ENCODE data around the gene MRPL3. TPM values are rescaled to one million over a fixed set of nuclear protein-coding genes. Genes with fewer than 3 reads are reported as not detected.

Gene MRPL3
- total RNA-seq, result 130 and 135 TPM in 2 replicates
- 45.9 TPM for polyA plus RNA-seq (2012)

GRCh38 chr3:131502530-131503319 is at the start of gene MRPL3:
Gene MRPL3, minus strand, starts transcription at chr3:131502971. Its CDS starts 150 bp downstream, at chr3:131502821.
- peak; percentile 92 for DNase-seq (ENCODE audit: low read depth)

GRCh38 chr3:131551761-131552160 is 49.0 kb upstream of the MRPL3 start:
- no peak for DNase-seq (ENCODE audit: low read depth)

GRCh38 chr3:131550562-131551465 is 48.0 kb upstream of the MRPL3 start:
- no peak for DNase-seq (ENCODE audit: low read depth)

- DNase-seq (ENCODE audit: low read depth), result no peak
These were observed 46.6 kb upstream of the MRPL3 start for GRCh38 chr3:131549340-131549739.

GRCh38 chr3:131547585-131547984 is 44.8 kb upstream of the MRPL3 start:
- DNase-seq (ENCODE audit: low read depth), result no peak

- no peak for DNase-seq (ENCODE audit: low read depth)
These were observed 43.7 kb upstream of the MRPL3 start for GRCh38 chr3:131546441-131546840.

GRCh38 chr3:131544557-131544956 is 41.8 kb upstream of the MRPL3 start:
- no peak for DNase-seq (ENCODE audit: low read depth)

GRCh38 chr3:131543714-131544113 is 40.9 kb upstream of the MRPL3 start:
- peak; percentile 77 for DNase-seq (ENCODE audit: low read depth)

GRCh38 chr3:131541288-131541687 is 38.5 kb upstream of the MRPL3 start:
- no peak for DNase-seq (ENCODE audit: low read depth)

- DNase-seq (ENCODE audit: low read depth), result no peak
These were observed 38.0 kb upstream of the MRPL3 start for GRCh38 chr3:131540821-131541220.

- no peak for DNase-seq (ENCODE audit: low read depth)
These were observed 37.4 kb upstream of the MRPL3 start for GRCh38 chr3:131540143-131540542.

GRCh38 chr3:131538968-131539367 is 36.2 kb upstream of the MRPL3 start:
- DNase-seq (ENCODE audit: low read depth), result no peak

- DNase-seq (ENCODE audit: low read depth), result no peak
These were observed 34.8 kb upstream of the MRPL3 start for GRCh38 chr3:131537531-131537930.

GRCh38 chr3:131535596-131535995 is 32.8 kb upstream of the MRPL3 start:
- DNase-seq (ENCODE audit: low read depth), result peak; percentile 26

- peak; percentile 84 for DNase-seq (ENCODE audit: low read depth)
These were observed 32.4 kb upstream of the MRPL3 start for GRCh38 chr3:131535131-131535530.

GRCh38 chr3:131532645-131533044 is 29.9 kb upstream of the MRPL3 start:
- DNase-seq (ENCODE audit: low read depth), result no peak

- DNase-seq (ENCODE audit: low read depth), result no peak
These were observed 28.1 kb upstream of the MRPL3 start for GRCh38 chr3:131530843-131531242.

GRCh38 chr3:131530388-131530787 is 27.6 kb upstream of the MRPL3 start:
- DNase-seq (ENCODE audit: low read depth), result no peak

- DNase-seq (ENCODE audit: low read depth), result peak; percentile 72
These were observed 24.1 kb upstream of the MRPL3 start for GRCh38 chr3:131526801-131527347.

GRCh38 chr3:131518680-131519079 is 15.9 kb upstream of the MRPL3 start:
- DNase-seq (ENCODE audit: low read depth), result no peak

GRCh38 chr3:131505421-131505820 is 2.6 kb upstream of the MRPL3 start:
- no peak for DNase-seq (ENCODE audit: low read depth)

GRCh38 chr3:131503320-131503635 is 507 bp upstream of the MRPL3 start:
- no peak for DNase-seq (ENCODE audit: low read depth)

Data from myocyte (in vitro differentiated cells).